H1 (cell line): ENCODE data around the gene ERICH6. TPM values are rescaled to one million over a fixed set of nuclear protein-coding genes. Genes with fewer than 3 reads are reported as not detected.

Source experiments
- CTCF ChIA-PET: fragments of 300-600 bp; sonication (Branson Sonifier 250); formaldehyde crosslinking; loops from one replicate; lab custom pipeline; 2021; ENCODE audit not compliant: partially characterized antibody; lab: Charles Lee
- POLR2A ChIA-PET: fragments of 300-600 bp; sonication (Branson Sonifier 250); formaldehyde crosslinking; loops from one replicate; lab custom pipeline; 2021; ENCODE audit warnings: inconsistent platforms; ENCODE audit not compliant: partially characterized antibody; lab: Charles Lee
- DNase-seq, 2 experiments: peaks; one replicate each; pipeline versions ENCODE4 v3.0.0 to v3.0.0-alpha.2; 2010 to 2022; ENCODE audit warnings: low spot score in 2 of 2, low read depth in 1 of 2, mixed read lengths in 1 of 2
- FAIRE-seq: peaks from 2 replicates; lab custom pipeline; 2011; peaks lifted over from hg19 to GRCh38; lab: Jason Lieb, UNC
- H2AFZ ChIP-seq: 2 replicates; pipeline ENCODE4 v1.8.1; 2012; ENCODE audit warnings: low read length, inconsistent platforms
- H2AK5ac ChIP-seq: 2 replicates; pipeline ENCODE4 v1.6.1; 2013; ENCODE audit warnings: low read depth, low read length
- H2BK120ac ChIP-seq: replicated peaks from 2 replicates; pipeline ENCODE3; 2013; ENCODE audit warnings: low read depth, low read length, inconsistent platforms
- H2BK12ac ChIP-seq: 2 replicates; pipeline ENCODE4 v1.6.1; 2013; ENCODE audit warnings: low read depth, low read length
- H2BK15ac ChIP-seq: 2 replicates; pipeline ENCODE4 v1.6.1; 2013; ENCODE audit warnings: low read length
- H2BK20ac ChIP-seq: 2 replicates; pipeline ENCODE4 v1.6.1; 2013; ENCODE audit warnings: low read length
- H2BK5ac ChIP-seq: 2 replicates; pipeline ENCODE4 v1.6.1; 2013; ENCODE audit warnings: low read depth, low read length
- H3K14ac ChIP-seq: 2 replicates; pipeline ENCODE4 v1.6.1; 2013; ENCODE audit warnings: inconsistent platforms; ENCODE audit not compliant: insufficient read length
- H3K18ac ChIP-seq: 2 replicates; pipeline ENCODE4 v1.6.1; 2013; ENCODE audit warnings: low read length; ENCODE audit errors: extremely low read depth
- H3K23ac ChIP-seq: 2 replicates; pipeline ENCODE4 v1.6.1; 2013; ENCODE audit warnings: inconsistent platforms; ENCODE audit not compliant: insufficient read length
- H3K23me2 ChIP-seq: 2 replicates; pipeline ENCODE4 v1.6.1; 2013; ENCODE audit warnings: low read depth, low read length
- H3K27ac ChIP-seq: 2 replicates; pipeline ENCODE4 v1.6.1; 2011; ENCODE audit warnings: low read depth, low read length, inconsistent platforms
- H3K27me3 ChIP-seq, 4 experiments: replicated peaks in 1 of 4; 1 replicate in 1 of 4; 2 replicates in 3 of 4; pipeline versions ENCODE4 v1.6.1 to v1.8.1; 2011 to 2013; ENCODE audit warnings: low read length in 3 of 4, mild to moderate bottlenecking in 3 of 4, inconsistent platforms in 2 of 4, mixed read lengths in 2 of 4, moderate library complexity in 1 of 4; ENCODE audit not compliant: control insufficient read depth in 3 of 4, insufficient read depth in 3 of 4; ENCODE audit errors: extremely low read depth in 1 of 4
- H3K36me3 ChIP-seq, 4 experiments: 2 replicates each; pipeline versions ENCODE4 v1.6.1 to v1.8.1; 2011 to 2013; ENCODE audit warnings: mild to moderate bottlenecking in 4 of 4, low read length in 3 of 4, moderate library complexity in 2 of 4, control low read depth in 1 of 4, inconsistent platforms in 1 of 4; ENCODE audit not compliant: insufficient read depth in 4 of 4, control insufficient read depth in 2 of 4
- H3K4ac ChIP-seq: replicated peaks from 2 replicates; pipeline ENCODE3; 2013; ENCODE audit warnings: low read length, low read depth, mixed read lengths, inconsistent platforms; ENCODE audit not compliant: insufficient read length
- H3K4me1 ChIP-seq, 4 experiments: replicated peaks in 1 of 4; 1 replicate in 1 of 4; 2 replicates in 3 of 4; pipeline versions ENCODE4 v1.6.1 to v1.8.1; 2011 to 2013; ENCODE audit warnings: low read length in 3 of 4, inconsistent platforms in 2 of 4, mixed read lengths in 1 of 4; ENCODE audit not compliant: insufficient read depth in 4 of 4, control insufficient read depth in 3 of 4
- H3K4me2 ChIP-seq, 2 experiments: 2 replicates each; pipeline versions ENCODE4 v1.6.1 to v1.8.1; 2011 to 2013; ENCODE audit warnings: low read depth in 2 of 2, low read length in 2 of 2, control low read depth in 1 of 2, inconsistent platforms in 1 of 2, mild to moderate bottlenecking in 1 of 2; ENCODE audit not compliant: insufficient read depth in 1 of 2
- H3K4me3 ChIP-seq, 4 experiments: fragments of 200-600, 300-600 bp in 1 of 4; sonication (generic), shearing (Covaris generic), sonication (Bioruptor Twin) in 1 of 4; 2 replicates each; pipeline versions ENCODE4 v1.5.1 to v1.8.1; 2011 to 2016; ENCODE audit warnings: low read length in 4 of 4, low read depth in 3 of 4, control low read depth in 2 of 4, inconsistent platforms in 2 of 4, mild to moderate bottlenecking in 2 of 4, mixed read lengths in 1 of 4, moderate library complexity in 1 of 4; ENCODE audit not compliant: insufficient read depth in 2 of 4; ENCODE audit errors: extremely low read depth in 1 of 4
- H3K56ac ChIP-seq: replicated peaks from 2 replicates; pipeline ENCODE3; 2013; ENCODE audit warnings: low read depth, mild to moderate bottlenecking, mixed read lengths, low read length, inconsistent platforms; ENCODE audit not compliant: insufficient read length
- H3K79me1 ChIP-seq: 2 replicates; pipeline ENCODE4 v1.6.1; 2013; ENCODE audit warnings: low read depth, low read length, control low read depth
- H3K79me2 ChIP-seq, 2 experiments: 2 replicates each; pipeline versions ENCODE4 v1.6.1 to v1.8.1; 2012 to 2013; ENCODE audit warnings: low read length in 2 of 2, mild to moderate bottlenecking in 2 of 2, inconsistent platforms in 1 of 2; ENCODE audit not compliant: insufficient read depth in 2 of 2, control insufficient read depth in 1 of 2
- H3K9ac ChIP-seq, 4 experiments: replicated peaks in 1 of 4; 1 replicate in 1 of 4; 2 replicates in 3 of 4; pipeline versions ENCODE4 v1.6.1 to v1.8.1; 2011 to 2013; ENCODE audit warnings: low read depth in 3 of 4, low read length in 3 of 4, control low read depth in 2 of 4, mild to moderate bottlenecking in 2 of 4, moderate library complexity in 2 of 4, inconsistent platforms in 1 of 4; ENCODE audit errors: extremely low read depth in 1 of 4
- H3K9me3 ChIP-seq, 2 experiments: 2 replicates each; pipeline versions ENCODE4 v1.6.1 to v1.8.1; 2012 to 2013; ENCODE audit warnings: mild to moderate bottlenecking in 2 of 2, moderate library complexity in 2 of 2, control low read depth in 1 of 2, inconsistent platforms in 1 of 2, low read depth in 1 of 2, low read length in 1 of 2, mixed read lengths in 1 of 2; ENCODE audit not compliant: insufficient read depth in 2 of 2
- H4K20me1 ChIP-seq, 2 experiments: replicated peaks in 1 of 2; 2 replicates each; pipeline versions ENCODE3 to v1.8.1; 2011 to 2013; ENCODE audit warnings: inconsistent platforms in 2 of 2, low read length in 2 of 2, mild to moderate bottlenecking in 1 of 2; ENCODE audit not compliant: insufficient read depth in 2 of 2, control insufficient read depth in 1 of 2
- H4K5ac ChIP-seq: 2 replicates; pipeline ENCODE4 v1.6.1; 2013; ENCODE audit warnings: low read length, low read depth, mixed read lengths, inconsistent platforms; ENCODE audit not compliant: insufficient read length
- H4K8ac ChIP-seq: 2 replicates; pipeline ENCODE4 v1.8.0; 2013; ENCODE audit warnings: mild to moderate bottlenecking, moderate library complexity, low read length, inconsistent platforms; ENCODE audit not compliant: insufficient read depth; ENCODE audit errors: extremely low read depth
- H4K91ac ChIP-seq: replicated peaks from 2 replicates; pipeline ENCODE3; 2013; ENCODE audit warnings: low read length, mixed read lengths, inconsistent platforms; ENCODE audit not compliant: insufficient read length
- E2F6 ChIP-seq: IDR thresholded peaks from 2 replicates; pipeline ENCODE4 v1.6.1; 2012; ENCODE audit warnings: inconsistent platforms
- SAP30 ChIP-seq: fragments of 300-600 bp; sonication (generic); IDR thresholded peaks from 2 replicates; pipeline ENCODE4 v1.7.1; 2012; ENCODE audit warnings: low read length, moderate library complexity, mild to moderate bottlenecking, inconsistent platforms; ENCODE audit not compliant: insufficient read depth, insufficient replicate concordance
- WGBS, 2 experiments: shearing (Covaris generic) in 1 of 2; methylation state at CpG; one replicate each; pipeline versions ENCODE4 v1.1.6 to v1.1.7; 2013 to 2015; ENCODE audit warnings: low lambda C conversion rate in 2 of 2, mixed read lengths in 2 of 2, inconsistent platforms in 1 of 2, low coverage in 1 of 2, missing lambda C conversion rate in 1 of 2; ENCODE audit not compliant: insufficient replicate concordance in 2 of 2, insufficient coverage in 1 of 2, insufficient read length in 1 of 2; ENCODE audit errors: extremely low coverage in 1 of 2, missing lambda C conversion rate in 1 of 2; 5-methylcytosine and 5-hydroxymethylcytosine counted together
- polyA plus RNA-seq, 7 experiments: library from polyadenylated mRNA; depleted of rRNA in 3 of 7; stranded (reverse) in 5 of 7; unstranded in 2 of 7; fragments of >200 nt in 5 of 7; fragments of 200-250 nt in 2 of 7; gene quantifications; 1 replicate in 5 of 7; 2 replicates in 1 of 7; 4 replicates in 1 of 7; pipeline versions ENCODE4 v1.2.1 to v1.2.3, GENCODE V29; 2011 to 2013; ENCODE audit warnings: missing spikeins in 2 of 7, mixed read lengths in 2 of 7
- total RNA-seq: library from RNA; stranded (reverse); fragmentation: NEBNext Ultra II Directional; extraction: Animal tissue kit (Norgen Biotek cat#: 25700); gene quantifications from 2 replicates; pipeline ENCODE4 v1.2.1, GENCODE V29; 2021

The ERICH6 gene
- total and polyA plus RNA-seq, 2 of the 8 experiments (the other 6 are each of a cell fraction or from before 2014, with no cell fraction given), result not detected

- POLR2A ChIA-PET, result interaction anchor here (1.0 kb wide), 1 partner anchor 18 kb away, joined by 4 read pairs; no protein-coding TSS in a partner anchor
- CTCF ChIA-PET, result interaction anchor here (1.7 kb wide), 1 partner anchor 15 kb away, joined by 3 read pairs; no protein-coding TSS in a partner anchor
Measured at GRCh38 chr3:150744041-150744918, 40.6 kb upstream of the ERICH6 start.

More at GRCh38 chr3:150744041-150744918, 40.6 kb upstream of the ERICH6 start:
- Histone ChIP-seq H3K9me3 (no peaks in the 10 kb centered on the region), H3K23me2 (no peaks in the 10 kb centered on the region; the same call in 1 of the 2 replicates), H3K79me1 (peaks cover 8% of the 10 kb centered on the region), H4K20me1 (no peaks in the 10 kb centered on the region), H3K14ac (no peak overlapping the region), H3K4me3 (no peak overlapping the region), H2BK15ac (no peak overlapping the region), H4K91ac (no peak overlapping the region), H3K79me2 (no peaks in the 10 kb centered on the region; a peak in 1 of 4 replicates), H3K36me3 (no peaks in the 10 kb centered on the region), H3K9ac (no peak overlapping the region), H3K18ac (no peak overlapping the region), H3K23ac (no peak overlapping the region), H2BK20ac (no peak overlapping the region), H3K27ac (no peak overlapping the region), H2AFZ (no peak overlapping the region), H3K4ac (no peak overlapping the region), H2BK5ac (no peak overlapping the region), H2AK5ac (no peak overlapping the region), H3K4me2 (no peak overlapping the region), H4K8ac (no peak overlapping the region), H4K5ac (no peak overlapping the region), H3K4me1 (no peaks in the 10 kb centered on the region), H3K56ac (no peak overlapping the region), H2BK12ac (no peak overlapping the region), H2BK120ac (no peak overlapping the region), H3K27me3 (no peaks in the 10 kb centered on the region)
- FAIRE-seq (no peak), DNase-seq (no peak)
- TF ChIP-seq SAP30, result no peak
- no peak for TF ChIP-seq E2F6
- WGBS, 2 experiments, result 87% methylated on average over 8 of the region's 8 CpGs; no CpG with 5 or more reads in 1 of the 2 experiments
